ENCODE results near the gene CFAP68. TPM values are rescaled to one million over a fixed set of nuclear protein-coding genes. Genes with fewer than 3 reads are reported as not detected.

Gene CFAP68
- total RNA-seq, 1 experiment from 2014 or later: 49.6 TPM

GRCh38 chr11:111841370-111842053 lies 37.8 kb upstream of the CFAP68 start:
- Histone ChIP-seq H3K9me3 (ENCODE audit: control insufficient read depth in 1 of 2, insufficient read depth in 1 of 2, low read depth in 1 of 2, low read length in 2 of 2) (no peaks in the 10 kb centered on the region), H2AFZ (ENCODE audit: low read depth, low read length, poor library complexity, severe bottlenecking) (no peak overlapping the region), H3K9me2 (ENCODE audit: insufficient read depth) (no peaks in the 10 kb centered on the region), H3K4me1 (ENCODE audit: control insufficient read depth in 1 of 2, insufficient read depth in 2 of 2, low read length in 2 of 2) (0 out of 4 replicates have a peak, but pooled peaks cover 0 to 2% of the 10 kb centered on the region in 2 experiments), H3K4me3 (replicated peaks in 1 of 2; ENCODE audit: low read depth in 1 of 2, low read length in 2 of 2) (no peak overlapping the region), H3K79me2 (ENCODE audit: insufficient read depth, low read length) (no peaks in the 10 kb centered on the region), H3K36me3 (ENCODE audit: control insufficient read depth in 1 of 2, insufficient read depth in 2 of 2, low read length in 2 of 2) (peaks cover 0 to 4% of the 10 kb centered on the region in 2 experiments; a peak in 2 of 4 replicates), H3K27ac (ENCODE audit: low read depth, low read length) (no peak overlapping the region), H4K20me1 (ENCODE audit: insufficient read depth) (no peaks in the 10 kb centered on the region), H3K27me3 (ENCODE audit: insufficient read depth, low read length) (no peaks in the 10 kb centered on the region), H3K9ac (ENCODE audit: low read length) (no peak overlapping the region), H3K4me2 (ENCODE audit: low read length) (no peak overlapping the region)
- ATAC-seq: peak; percentile 97
- BruUV-seq (replicated peaks): no TSS peak
- ChIA-PET RAD21 (ENCODE audit: low non-redundant PET in 1 of 2, low total read pairs in 2 of 2, uncharacterized antibody in 2 of 2, unreplicated experiment in 2 of 2) (interaction anchor here in 1 of 2 experiments (0.6 to 1.0 kb wide), 2 partner anchors 254 to 255 kb away, joined by 3 read pairs; no protein-coding TSS in a partner anchor), POLR2A (no interaction called here), CTCF (interaction anchor here (0.6 to 2.5 kb wide), 19 partner anchors 8 to 413 kb away, joined by 3 to 15 read pairs (median 3); partner anchors contain the start of genes ALG9 and SIK2)
- TF ChIP-seq RAD21 (IDR thresholded peaks at IDR 0.05; ENCODE audit: low read depth) (peak; percentile 90), SRF (IDR thresholded peaks at IDR 0.05; ENCODE audit: low read depth) (peak; percentile 33; the same call in 1 of the 2 replicates), ZFX (IDR thresholded peaks at IDR 0.05) (no peak)
- TF ChIP-seq, protein P1, sequence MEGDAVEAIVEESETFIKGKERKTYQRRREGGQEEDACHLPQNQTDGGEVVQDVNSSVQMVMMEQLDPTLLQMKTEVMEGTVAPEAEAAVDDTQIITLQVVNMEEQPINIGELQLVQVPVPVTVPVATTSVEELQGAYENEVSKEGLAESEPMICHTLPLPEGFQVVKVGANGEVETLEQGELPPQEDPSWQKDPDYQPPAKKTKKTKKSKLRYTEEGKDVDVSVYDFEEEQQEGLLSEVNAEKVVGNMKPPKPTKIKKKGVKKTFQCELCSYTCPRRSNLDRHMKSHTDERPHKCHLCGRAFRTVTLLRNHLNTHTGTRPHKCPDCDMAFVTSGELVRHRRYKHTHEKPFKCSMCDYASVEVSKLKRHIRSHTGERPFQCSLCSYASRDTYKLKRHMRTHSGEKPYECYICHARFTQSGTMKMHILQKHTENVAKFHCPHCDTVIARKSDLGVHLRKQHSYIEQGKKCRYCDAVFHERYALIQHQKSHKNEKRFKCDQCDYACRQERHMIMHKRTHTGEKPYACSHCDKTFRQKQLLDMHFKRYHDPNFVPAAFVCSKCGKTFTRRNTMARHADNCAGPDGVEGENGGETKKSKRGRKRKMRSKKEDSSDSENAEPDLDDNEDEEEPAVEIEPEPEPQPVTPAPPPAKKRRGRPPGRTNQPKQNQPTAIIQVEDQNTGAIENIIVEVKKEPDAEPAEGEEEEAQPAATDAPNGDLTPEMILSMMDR (IDR thresholded peaks at IDR 0.05 in 2 of 3, conservative IDR thresholded peaks at IDR 0.05 in 1 of 3; ENCODE audit: borderline replicate concordance in 1 of 3, insufficient read depth in 1 of 3, low read depth in 2 of 3, low read length in 2 of 3): peak; percentile 78 to 93 (median 83)
- TF ChIP-seq, protein P2, sequence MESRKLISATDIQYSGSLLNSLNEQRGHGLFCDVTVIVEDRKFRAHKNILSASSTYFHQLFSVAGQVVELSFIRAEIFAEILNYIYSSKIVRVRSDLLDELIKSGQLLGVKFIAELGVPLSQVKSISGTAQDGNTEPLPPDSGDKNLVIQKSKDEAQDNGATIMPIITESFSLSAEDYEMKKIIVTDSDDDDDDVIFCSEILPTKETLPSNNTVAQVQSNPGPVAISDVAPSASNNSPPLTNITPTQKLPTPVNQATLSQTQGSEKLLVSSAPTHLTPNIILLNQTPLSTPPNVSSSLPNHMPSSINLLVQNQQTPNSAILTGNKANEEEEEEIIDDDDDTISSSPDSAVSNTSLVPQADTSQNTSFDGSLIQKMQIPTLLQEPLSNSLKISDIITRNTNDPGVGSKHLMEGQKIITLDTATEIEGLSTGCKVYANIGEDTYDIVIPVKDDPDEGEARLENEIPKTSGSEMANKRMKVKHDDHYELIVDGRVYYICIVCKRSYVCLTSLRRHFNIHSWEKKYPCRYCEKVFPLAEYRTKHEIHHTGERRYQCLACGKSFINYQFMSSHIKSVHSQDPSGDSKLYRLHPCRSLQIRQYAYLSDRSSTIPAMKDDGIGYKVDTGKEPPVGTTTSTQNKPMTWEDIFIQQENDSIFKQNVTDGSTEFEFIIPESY (IDR thresholded peaks at IDR 0.05; ENCODE audit: extremely low read depth, insufficient replicate concordance, low read length): no peak
- TF ChIP-seq, protein P3, sequence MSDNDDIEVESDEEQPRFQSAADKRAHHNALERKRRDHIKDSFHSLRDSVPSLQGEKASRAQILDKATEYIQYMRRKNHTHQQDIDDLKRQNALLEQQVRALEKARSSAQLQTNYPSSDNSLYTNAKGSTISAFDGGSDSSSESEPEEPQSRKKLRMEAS (IDR thresholded peaks at IDR 0.05): no peak
- intact Hi-C loops (cut with micrococcal nuclease): loop anchor here (1.0 to 5.0 kb wide), 5 partner anchors 64 to 387 kb away; partner anchors contain the start of gene SIK2
- DNase-seq (ENCODE audit: low read depth, low spot score): peak; percentile 64
